ENCODE data around the gene RNF34.

The RNF34 gene

DNA sequence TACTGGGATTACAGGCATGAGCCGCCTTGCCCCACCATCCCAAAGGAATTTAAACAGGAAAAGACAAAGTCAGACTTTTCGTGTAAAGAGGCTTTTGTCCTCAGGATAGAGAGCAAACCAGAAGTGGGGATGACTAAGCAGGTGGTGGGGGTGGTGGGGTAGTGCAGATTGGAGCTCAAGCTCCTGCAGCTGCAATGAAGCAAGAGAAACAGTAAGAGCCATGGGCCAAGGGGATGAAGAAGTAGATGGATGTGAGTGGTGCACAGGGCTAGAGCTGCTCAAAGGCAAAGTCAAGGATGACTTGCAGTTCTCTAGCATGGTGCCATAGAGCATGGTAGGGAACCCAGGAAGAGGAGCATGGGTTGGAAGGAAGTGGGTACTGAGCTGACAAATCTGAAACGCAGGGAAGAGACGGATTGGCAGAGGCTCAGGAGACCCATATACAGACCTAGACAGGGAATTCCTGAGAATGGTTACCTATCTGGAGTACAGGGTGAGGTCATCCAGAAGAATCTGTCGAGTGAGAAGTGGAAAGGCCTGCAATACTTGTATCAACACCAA is 11.4 kb upstream of the RNF34 start:
- in situ Hi-C loops (cut with MboI; ENCODE audit: low sequenced_read_pairs) = no loop called here

- in situ Hi-C loops (cut with MboI; ENCODE audit: low sequenced_read_pairs) = no loop called here
Measured at GRCh38 chr12:121390856-121391255, 9.1 kb upstream of the RNF34 start.

- in situ Hi-C loops (cut with MboI; ENCODE audit: low sequenced_read_pairs) = no loop called here
Measured at GRCh38 chr12:121391619-121392324, 8.1 kb upstream of the RNF34 start.

DNA sequence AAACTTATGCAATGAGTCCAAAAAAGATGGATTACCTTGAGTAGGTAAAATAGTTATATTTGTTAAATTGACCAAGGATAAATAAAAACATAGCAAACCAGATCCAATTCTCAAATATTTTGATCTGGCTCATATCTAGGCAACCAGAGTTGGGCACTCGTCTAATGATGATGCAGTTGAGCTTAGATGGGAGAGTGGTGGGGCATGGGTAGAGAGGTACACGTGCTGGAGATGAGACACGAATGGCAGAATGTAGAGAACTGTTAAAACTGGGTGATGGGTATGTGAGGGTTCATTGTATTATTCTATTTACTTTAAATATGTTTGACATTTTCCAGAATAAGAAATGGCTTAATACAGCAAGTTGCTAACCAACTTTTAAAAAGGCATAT is 7.6 kb upstream of the RNF34 start:
- in situ Hi-C loops (cut with MboI; ENCODE audit: low sequenced_read_pairs) = no loop called here

DNA sequence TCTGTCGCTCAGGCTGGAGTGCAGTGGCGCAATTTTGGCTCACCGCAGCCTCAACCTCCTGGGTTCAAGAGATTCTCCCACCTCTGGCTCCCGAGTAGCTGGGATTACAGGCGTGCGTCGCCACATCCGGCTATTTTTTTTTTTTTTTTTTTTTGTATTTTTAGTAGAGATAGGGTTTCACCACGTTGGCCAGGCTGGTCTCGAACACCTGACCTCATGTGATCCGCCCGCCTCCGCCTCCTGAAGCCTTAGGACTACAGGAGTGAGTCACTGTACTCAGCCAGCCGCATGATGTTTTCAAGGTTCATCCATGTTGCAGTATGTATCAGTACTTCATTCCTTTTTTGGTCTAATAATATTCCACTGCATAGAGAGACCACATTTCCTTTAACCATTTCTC is 2.4 kb upstream of the RNF34 start:
- in situ Hi-C loops (cut with MboI; ENCODE audit: low sequenced_read_pairs) = no loop called here

GRCh38 chr12:121398355-121398754 is 1.6 kb upstream of the RNF34 start:
- in situ Hi-C loops (cut with MboI; ENCODE audit: low sequenced_read_pairs) = no loop called here

DNA sequence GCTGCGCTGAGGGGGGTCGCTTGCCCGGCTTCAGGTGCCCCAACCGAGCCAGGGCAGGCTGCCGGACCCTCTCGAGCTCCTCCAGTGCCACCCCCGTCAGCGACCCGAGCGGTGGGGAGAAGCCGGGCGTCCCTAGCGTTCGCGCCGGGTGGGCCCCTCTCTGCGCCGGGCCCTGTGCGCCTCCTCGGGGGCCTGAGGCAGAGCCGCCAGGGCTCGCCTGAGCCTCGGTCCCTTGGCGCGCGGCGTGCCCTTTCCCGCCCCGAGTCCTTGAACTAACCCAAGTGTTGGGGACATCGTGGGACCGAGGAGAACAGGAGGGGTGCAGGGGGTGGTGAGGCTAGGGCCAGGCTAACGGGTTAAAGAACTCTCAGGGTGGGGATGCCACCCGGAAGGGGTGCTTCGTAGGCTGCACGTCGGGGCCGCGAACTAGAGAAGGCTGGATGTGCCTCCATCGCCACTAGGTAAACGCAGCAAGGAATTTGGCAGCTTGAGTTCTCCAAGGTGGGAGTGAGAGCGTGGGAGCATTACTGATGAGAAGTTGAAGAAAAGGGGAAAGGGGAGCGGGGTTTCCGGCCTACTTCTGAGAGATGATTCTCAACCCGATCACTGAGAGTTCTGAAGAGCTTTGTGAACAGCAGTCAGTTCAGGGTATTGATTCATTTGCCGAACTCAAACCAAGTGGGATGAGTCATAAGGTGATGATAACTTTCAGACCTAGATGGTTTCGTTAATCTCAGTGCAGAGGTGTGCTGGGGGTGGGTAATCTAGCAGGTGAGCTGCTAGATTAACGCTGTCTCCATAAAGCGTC is 618 bp downstream of the RNF34 start:
- in situ Hi-C loops (cut with MboI; ENCODE audit: low sequenced_read_pairs) = no loop called here

DNA sequence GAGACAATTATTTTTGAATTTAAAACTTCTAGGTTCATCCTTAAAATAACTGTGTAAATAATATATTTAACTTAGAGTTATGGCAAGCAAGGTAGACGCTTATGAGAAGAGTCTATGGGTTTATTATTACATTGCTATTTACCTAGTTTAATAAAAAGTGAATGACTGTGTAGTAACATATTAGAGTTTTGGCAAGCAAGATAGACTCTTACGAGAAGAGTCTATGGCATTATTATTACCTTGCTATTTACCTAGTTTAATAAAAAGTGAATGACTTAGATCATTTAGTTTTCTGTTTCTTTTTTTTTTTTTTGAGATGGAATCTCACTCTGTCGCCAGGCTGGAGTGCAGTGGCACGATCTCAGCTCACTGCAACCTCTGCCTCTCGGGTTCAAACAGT is 3.8 kb downstream of the RNF34 start:
- in situ Hi-C loops (cut with MboI; ENCODE audit: low sequenced_read_pairs) = no loop called here

- in situ Hi-C loops (cut with MboI; ENCODE audit: low sequenced_read_pairs) = no loop called here
Measured at GRCh38 chr12:121404734-121405133, 4.8 kb downstream of the RNF34 start.

DNA sequence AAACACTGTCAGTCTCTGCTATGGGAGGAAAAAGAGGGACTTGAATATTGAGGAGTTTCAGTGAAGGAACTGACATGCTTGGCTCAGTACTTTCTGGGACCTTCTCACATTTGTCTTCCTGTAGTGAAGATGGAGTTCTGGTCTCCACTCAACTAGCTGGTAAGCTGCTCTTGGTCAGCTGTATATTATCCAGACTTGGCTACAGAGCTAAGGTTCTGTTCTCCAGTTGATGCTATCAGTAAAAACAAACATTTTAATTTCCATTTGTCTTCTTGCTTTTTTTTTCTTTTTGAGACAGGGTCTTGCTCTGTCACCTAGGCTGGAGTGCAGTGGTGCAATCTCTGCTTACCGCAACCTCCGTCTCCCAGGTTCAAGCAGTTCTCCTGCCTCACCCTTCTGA is 5.3 kb downstream of the RNF34 start:
- in situ Hi-C loops (cut with MboI; ENCODE audit: low sequenced_read_pairs) = no loop called here

DNA sequence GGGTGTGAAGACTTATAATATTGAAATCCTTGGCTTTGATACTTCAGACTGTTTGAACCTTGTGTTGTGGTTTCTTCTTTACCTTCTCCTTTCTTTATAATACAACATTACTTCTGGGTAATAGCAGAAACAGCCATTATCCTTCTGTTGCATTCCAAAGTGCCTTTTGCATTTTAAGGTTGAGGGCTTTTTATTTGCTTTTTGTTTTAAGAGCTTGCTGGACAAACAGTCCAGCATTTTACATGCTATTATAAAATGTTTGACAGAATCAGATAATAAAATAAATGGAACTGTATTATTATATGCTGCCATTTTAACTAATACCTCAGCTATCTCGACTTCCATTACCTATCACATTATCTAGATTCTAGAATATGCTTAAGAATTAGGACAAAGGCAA is 14.0 kb downstream of the RNF34 start:
- in situ Hi-C loops (cut with MboI; ENCODE audit: low sequenced_read_pairs) = no loop called here

DNA sequence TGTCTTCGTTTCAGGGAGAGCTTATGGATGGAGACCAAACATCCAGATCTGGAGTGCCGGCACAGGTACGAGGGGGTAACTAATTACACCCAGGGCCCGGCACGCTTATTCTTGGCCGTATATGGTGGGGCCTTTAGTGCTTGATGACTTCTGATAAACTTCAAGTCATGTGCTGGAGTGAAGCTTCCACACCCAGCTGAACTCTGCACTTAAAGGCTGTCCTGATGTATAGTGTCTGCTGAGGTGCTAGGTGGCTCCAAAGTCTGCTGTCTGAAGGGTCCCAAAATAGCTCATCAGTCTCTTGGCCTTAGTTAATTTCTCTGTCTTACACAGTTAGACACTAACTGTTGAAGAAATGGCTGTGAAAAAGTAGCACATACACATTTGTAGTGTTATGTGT is 17.9 kb downstream of the RNF34 start:
- in situ Hi-C loops (cut with MboI; ENCODE audit: low sequenced_read_pairs) = no loop called here

- in situ Hi-C loops (cut with MboI; ENCODE audit: low sequenced_read_pairs) = no loop called here
Measured at GRCh38 chr12:121420109-121420508, 20.2 kb downstream of the RNF34 start.

GRCh38 chr12:121423253-121423652 is 23.3 kb downstream of the RNF34 start:
- in situ Hi-C loops (cut with MboI; ENCODE audit: low sequenced_read_pairs) = no loop called here

DNA sequence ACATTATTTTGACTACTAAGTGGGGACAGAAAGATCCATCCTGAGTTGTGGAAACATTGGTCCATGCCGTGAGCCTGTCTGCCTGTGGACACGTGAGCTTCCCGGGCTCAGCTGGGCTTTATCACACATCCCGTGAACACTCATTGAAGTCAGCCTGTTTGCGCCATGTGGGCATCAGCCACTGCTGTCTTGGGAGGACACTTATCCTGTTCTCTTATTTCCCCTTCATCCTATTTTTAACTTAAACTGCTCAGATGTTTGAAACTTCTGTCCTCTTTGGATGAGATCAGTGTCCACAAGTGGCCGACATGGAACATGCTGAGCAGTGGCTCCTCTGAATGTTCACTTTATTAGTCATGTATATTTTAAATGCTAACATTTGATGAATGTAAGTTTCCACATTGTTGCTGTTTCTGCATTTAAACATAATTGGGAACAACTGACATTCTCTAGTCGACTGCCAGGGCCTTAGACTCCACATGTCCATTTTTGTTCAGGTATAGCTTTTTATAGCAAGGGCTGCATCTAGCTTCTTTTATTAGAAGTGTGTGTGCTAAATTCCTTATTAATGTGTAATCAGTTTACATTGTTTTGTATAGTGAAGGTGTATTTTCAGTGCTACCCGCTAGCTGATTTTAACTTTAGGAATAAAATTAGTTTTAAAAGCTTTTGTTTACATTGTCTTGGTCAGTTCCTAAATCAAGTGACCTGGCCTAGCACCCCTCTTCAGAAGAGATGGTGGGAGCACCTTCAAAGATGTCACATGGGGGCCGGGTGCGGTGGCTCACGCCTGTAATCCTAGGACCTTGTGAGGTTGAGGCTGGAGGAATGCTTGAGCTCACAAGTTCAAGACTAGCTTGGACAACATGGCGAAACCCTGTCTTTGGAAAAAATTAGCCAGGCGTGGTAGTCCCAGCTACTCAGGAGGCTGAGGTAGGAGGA is 24.0 kb downstream of the RNF34 start:
- in situ Hi-C loops (cut with MboI; ENCODE audit: low sequenced_read_pairs) = no loop called here

- in situ Hi-C loops (cut with MboI; ENCODE audit: low sequenced_read_pairs) = no loop called here
Measured at GRCh38 chr12:121424624-121424975, 24.7 kb downstream of the RNF34 start.

GRCh38 chr12:121427556-121428050 is 27.7 kb downstream of the RNF34 start:
- in situ Hi-C loops (cut with MboI; ENCODE audit: low sequenced_read_pairs) = loop anchor here (25.0 kb wide), 2 partner anchors 90 to 365 kb away; no protein-coding TSS in a partner anchor

GRCh38 chr12:121428883-121429282 is 29.0 kb downstream of the RNF34 start:
- in situ Hi-C loops (cut with MboI; ENCODE audit: low sequenced_read_pairs) = loop anchor here (25.0 kb wide), 2 partner anchors 92 to 367 kb away; no protein-coding TSS in a partner anchor

DNA sequence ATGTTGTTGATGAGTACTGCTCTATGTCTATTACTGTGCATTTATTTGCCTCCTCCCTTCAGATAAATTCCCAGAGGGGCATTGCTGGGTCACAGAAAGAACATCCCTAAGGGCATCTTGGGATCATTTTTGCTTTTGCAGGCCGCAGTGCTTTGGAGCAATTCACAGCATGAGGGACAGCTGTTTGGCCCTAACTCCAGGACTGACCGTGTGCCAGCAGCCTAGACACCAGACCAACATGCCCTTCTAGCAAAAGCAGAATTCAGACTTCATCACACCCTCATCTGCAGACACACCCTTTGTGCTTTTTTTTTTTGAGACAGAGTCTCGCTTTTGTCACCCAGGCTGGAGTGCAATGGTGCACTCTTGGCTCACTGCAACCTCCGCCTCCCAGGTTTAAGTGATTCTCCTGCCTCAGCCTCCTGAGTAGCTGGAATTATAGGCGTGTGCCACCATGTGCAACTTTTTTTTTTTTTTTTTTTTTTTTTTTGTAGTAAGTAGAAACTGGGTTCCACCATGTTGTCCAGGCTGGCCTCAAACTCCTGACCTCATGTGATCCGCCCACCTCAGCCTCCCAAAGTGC is 31.0 kb downstream of the RNF34 start:
- in situ Hi-C loops (cut with MboI; ENCODE audit: low sequenced_read_pairs) = loop anchor here (25.0 kb wide), 2 partner anchors 94 to 369 kb away; no protein-coding TSS in a partner anchor

All from HL-60/S4 (cell line).